ENCODE results near the gene TXNDC5.

Gene TXNDC5

DNA sequence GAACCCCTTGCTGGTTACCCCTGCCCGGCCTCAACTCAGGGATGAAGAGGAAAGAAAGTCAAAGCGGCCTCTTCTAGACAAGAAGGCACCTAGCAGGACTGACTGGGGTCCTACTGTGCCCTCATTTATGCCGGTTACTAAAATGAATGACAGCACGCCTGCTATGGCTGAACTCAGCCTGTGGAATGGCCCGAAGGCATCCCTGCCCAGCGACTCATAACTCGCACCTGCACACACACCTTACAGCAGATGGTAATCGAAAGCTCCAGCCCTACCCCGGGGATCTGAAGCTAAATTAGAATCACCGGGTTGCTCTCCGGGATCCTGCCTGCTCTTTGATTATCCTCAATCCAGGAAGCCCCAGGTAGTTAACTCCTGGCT, 747 bp upstream of the TXNDC5 start:
- no peak for TF ChIP-seq CTCF (IDR thresholded peaks at IDR 0.05; ENCODE audit: low read depth, low read length, missing control alignments)
- H3K4me3 ChIP-seq (ENCODE audit: low read depth, low read length), result peak overlapping the region; percentile 70
- no peak for DNase-seq (ENCODE audit: low read depth)
- in situ Hi-C loops (cut with HindIII; ENCODE audit: low sequenced_read_pairs), result no loop called here

- no peak for DNase-seq (ENCODE audit: low read depth)
- no peak for TF ChIP-seq CTCF (IDR thresholded peaks at IDR 0.05; ENCODE audit: low read depth, low read length, missing control alignments)
- in situ Hi-C loops (cut with HindIII; ENCODE audit: low sequenced_read_pairs), result no loop called here
Observed at GRCh38 chr6:7910298-7910653, 312 bp downstream of the TXNDC5 start.

DNA sequence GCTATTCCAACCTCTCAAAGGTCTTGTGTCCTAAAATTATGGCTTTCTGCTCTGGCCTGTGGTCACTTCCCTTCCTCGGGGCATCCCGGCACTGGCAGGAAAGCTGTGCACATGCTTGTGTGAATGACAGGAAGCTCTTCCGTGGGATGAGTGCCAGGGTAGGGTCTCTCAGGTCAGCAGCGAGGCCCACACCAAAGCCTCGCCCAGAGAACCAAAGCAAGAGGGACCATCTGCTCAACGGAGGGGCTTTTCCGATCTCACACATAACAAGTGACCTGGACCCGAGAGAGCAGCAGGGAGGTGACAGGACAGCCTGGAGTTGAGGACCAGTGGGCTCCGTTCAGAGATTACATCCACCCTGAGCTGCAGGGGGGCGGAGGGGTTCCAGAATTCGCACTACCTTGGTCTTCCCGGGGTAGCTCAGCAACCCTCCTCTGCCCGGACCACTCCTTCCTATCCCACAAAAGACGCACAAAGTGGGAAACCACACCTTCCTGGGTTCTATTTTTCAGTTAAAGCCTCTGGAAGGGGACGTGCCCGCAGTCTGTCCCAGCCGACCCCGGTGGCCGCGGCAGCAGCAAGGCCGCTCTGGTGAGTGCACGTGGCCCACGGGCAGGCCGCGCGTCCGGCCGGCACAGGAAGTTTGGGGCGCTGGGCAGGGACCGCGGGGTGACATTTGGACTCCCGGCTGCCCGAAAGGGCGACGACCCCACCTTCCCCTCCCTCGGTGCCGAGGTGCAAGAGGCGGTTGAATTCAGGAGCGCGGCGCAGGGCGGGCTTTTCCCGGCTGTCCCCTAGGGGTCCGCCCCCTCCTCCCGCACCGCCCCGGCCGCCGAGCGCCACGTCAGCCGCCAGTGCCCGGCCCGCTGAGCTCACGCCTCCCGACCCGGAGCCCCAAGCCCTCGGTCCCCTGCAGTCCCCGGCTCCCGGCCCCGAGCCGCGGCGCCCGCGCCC, 988 bp downstream of the TXNDC5 start:
- TF ChIP-seq CTCF (IDR thresholded peaks at IDR 0.05; ENCODE audit: low read depth, low read length, missing control alignments), result no peak
- in situ Hi-C loops (cut with HindIII; ENCODE audit: low sequenced_read_pairs), result no loop called here
- peak overlapping the region; percentile 70 for H3K4me3 ChIP-seq (ENCODE audit: low read depth, low read length)
- DNase-seq (ENCODE audit: low read depth), result no peak

More at GRCh38 chr6:7910298-7910653, 312 bp downstream of the TXNDC5 start:
- H3K4me3 ChIP-seq (ENCODE audit: low read depth, low read length), result peak overlapping the region; percentile 70

- in situ Hi-C loops (cut with HindIII; ENCODE audit: low sequenced_read_pairs), result no loop called here
- no peak overlapping the region for H3K4me3 ChIP-seq (ENCODE audit: low read depth, low read length)
Observed at GRCh38 chr6:7907159-7907558, 3.4 kb downstream of the TXNDC5 start.

GRCh38 chr6:7906741-7907140, 3.8 kb downstream of the TXNDC5 start:
- in situ Hi-C loops (cut with HindIII; ENCODE audit: low sequenced_read_pairs), result no loop called here
- no peak for TF ChIP-seq CTCF (IDR thresholded peaks at IDR 0.05; ENCODE audit: low read depth, low read length, missing control alignments)
- DNase-seq (ENCODE audit: low read depth), result no peak

More at GRCh38 chr6:7907159-7907558, 3.4 kb downstream of the TXNDC5 start:
- TF ChIP-seq CTCF (IDR thresholded peaks at IDR 0.05; ENCODE audit: low read depth, low read length, missing control alignments), result no peak
- DNase-seq (ENCODE audit: low read depth), result no peak

DNA sequence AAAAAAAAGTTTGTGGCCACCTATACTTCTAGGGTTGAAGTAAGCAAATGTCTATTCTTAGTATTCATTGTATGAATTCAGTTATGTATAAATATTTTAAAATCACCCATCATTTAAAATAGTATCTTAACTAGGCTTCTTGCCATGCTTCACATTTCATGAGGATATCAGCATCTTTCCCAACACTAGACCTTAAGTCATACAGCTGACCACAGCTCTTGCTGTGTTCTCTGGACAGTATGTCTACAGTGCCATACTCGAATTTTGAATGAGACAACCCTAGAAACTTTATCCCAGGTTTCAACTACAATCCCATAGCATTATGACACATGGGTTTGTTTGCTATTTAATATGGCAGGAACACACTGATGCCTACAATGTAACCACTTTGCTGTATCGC, 5.2 kb downstream of the TXNDC5 start:
- in situ Hi-C loops (cut with HindIII; ENCODE audit: low sequenced_read_pairs), result no loop called here
- no peak for TF ChIP-seq CTCF (IDR thresholded peaks at IDR 0.05; ENCODE audit: low read depth, low read length, missing control alignments)
- H3K4me3 ChIP-seq (ENCODE audit: low read depth, low read length), result no peak overlapping the region
- DNase-seq (ENCODE audit: low read depth), result no peak

More at GRCh38 chr6:7906741-7907140, 3.8 kb downstream of the TXNDC5 start:
- H3K4me3 ChIP-seq (ENCODE audit: low read depth, low read length), result no peak overlapping the region
